H9 (cell line): ENCODE measurements around the gene ARNT2. TPM values are rescaled to one million over a fixed set of nuclear protein-coding genes. Genes with fewer than 3 reads are reported as not detected.

Experiments
- DNase-seq: peaks from one replicate; pipeline ENCODE4 v3.0.0-alpha.2; 2017
- H2AFZ ChIP-seq: one replicate; pipeline ENCODE4 v1.6.1; 2013; ENCODE audit warnings: mild to moderate bottlenecking, low read length, control low read depth, moderate library complexity
- H2AK5ac ChIP-seq: 2 replicates; pipeline ENCODE4 v1.6.1; 2013; ENCODE audit warnings: low read length, control low read depth, mixed read lengths; ENCODE audit not compliant: insufficient read length
- H2BK120ac ChIP-seq: one replicate; pipeline ENCODE4 v1.6.1; 2013; ENCODE audit warnings: low read depth, mild to moderate bottlenecking, low read length, control low read depth, inconsistent platforms; ENCODE audit not compliant: poor library complexity, severe bottlenecking
- H2BK12ac ChIP-seq: 2 replicates; pipeline ENCODE4 v1.6.1; 2013; ENCODE audit warnings: low read length, control low read depth, mixed read lengths, low read depth; ENCODE audit not compliant: insufficient read length
- H2BK15ac ChIP-seq: 2 replicates; pipeline ENCODE4 v1.6.1; 2013; ENCODE audit warnings: low read depth, low read length, control low read depth
- H2BK20ac ChIP-seq: one replicate; pipeline ENCODE4 v1.6.1; 2013; ENCODE audit warnings: low read depth, mild to moderate bottlenecking, low read length, control low read depth, inconsistent platforms; ENCODE audit not compliant: poor library complexity, severe bottlenecking
- H2BK5ac ChIP-seq: 2 replicates; pipeline ENCODE4 v1.6.1; 2013; ENCODE audit warnings: low read length, control low read depth, mixed read lengths; ENCODE audit not compliant: insufficient read length
- H3K14ac ChIP-seq: 2 replicates; pipeline ENCODE4 v1.6.1; 2013; ENCODE audit warnings: low read length, control low read depth; ENCODE audit not compliant: insufficient read depth
- H3K18ac ChIP-seq: 2 replicates; pipeline ENCODE4 v1.6.1; 2013; ENCODE audit warnings: low read depth, mild to moderate bottlenecking, mixed read lengths, low read length, control low read depth; ENCODE audit not compliant: insufficient read length
- H3K23ac ChIP-seq: 2 replicates; pipeline ENCODE4 v1.6.1; 2013; ENCODE audit warnings: low read length, control low read depth, mixed read lengths, low read depth; ENCODE audit not compliant: insufficient read length
- H3K23me2 ChIP-seq: 2 replicates; pipeline ENCODE4 v1.6.1; 2013; ENCODE audit warnings: low read depth, mild to moderate bottlenecking, mixed read lengths, low read length, control low read depth; ENCODE audit not compliant: insufficient read length, poor library complexity, severe bottlenecking
- H3K27ac ChIP-seq: 2 replicates; pipeline ENCODE4 v1.5.1; 2013; ENCODE audit warnings: low read length, control low read depth, mixed read lengths, low read depth; ENCODE audit not compliant: insufficient read length
- H3K27me3 ChIP-seq: 2 replicates; pipeline ENCODE4 v1.6.1; 2013; ENCODE audit warnings: low read length, control low read depth, inconsistent platforms; ENCODE audit not compliant: insufficient read depth
- H3K4ac ChIP-seq: 2 replicates; pipeline ENCODE4 v1.6.1; 2013; ENCODE audit warnings: low read depth, mild to moderate bottlenecking, control low read depth, inconsistent platforms, low read length, moderate library complexity
- H3K4me1 ChIP-seq: 2 replicates; pipeline ENCODE4 v1.6.1; 2013; ENCODE audit warnings: low read length, control low read depth, inconsistent platforms; ENCODE audit not compliant: insufficient read depth
- H3K4me2 ChIP-seq: 2 replicates; pipeline ENCODE4 v1.6.1; 2013; ENCODE audit warnings: low read length, control low read depth, mixed read lengths; ENCODE audit not compliant: insufficient read length, insufficient read depth
- H3K56ac ChIP-seq: 2 replicates; pipeline ENCODE4 v1.6.1; 2013; ENCODE audit warnings: low read depth, mild to moderate bottlenecking, mixed read lengths, low read length, control low read depth; ENCODE audit not compliant: insufficient read length
- H3K79me1 ChIP-seq: 2 replicates; pipeline ENCODE4 v1.6.1; 2013; ENCODE audit warnings: low read depth, mild to moderate bottlenecking, moderate library complexity, low read length, control low read depth, inconsistent platforms; ENCODE audit not compliant: insufficient read depth, poor library complexity, severe bottlenecking
- H3K79me2 ChIP-seq: 2 replicates; pipeline ENCODE4 v1.6.1; 2013; ENCODE audit warnings: low read length, control low read depth, inconsistent platforms; ENCODE audit not compliant: insufficient read depth
- H3K9ac ChIP-seq: 2 replicates; pipeline ENCODE4 v1.6.1; 2013; ENCODE audit warnings: low read length, control low read depth, mixed read lengths; ENCODE audit not compliant: insufficient read length; ENCODE audit errors: extremely low read depth
- H3K9me3 ChIP-seq: one replicate; pipeline ENCODE4 v1.6.1; 2013; ENCODE audit warnings: low read depth, low read length, inconsistent platforms; ENCODE audit not compliant: control insufficient read depth
- H3T11ph ChIP-seq: one replicate; pipeline ENCODE4 v1.6.1; 2013; ENCODE audit warnings: mild to moderate bottlenecking, low read length, control low read depth, inconsistent platforms
- H4K20me1 ChIP-seq: one replicate; pipeline ENCODE4 v1.6.1; 2013; ENCODE audit not compliant: control insufficient read depth, insufficient read length, insufficient read depth
- H4K5ac ChIP-seq: 2 replicates; pipeline ENCODE4 v1.6.1; 2013; ENCODE audit warnings: low read depth, mild to moderate bottlenecking, mixed read lengths, low read length, control low read depth; ENCODE audit not compliant: insufficient read length
- H4K8ac ChIP-seq: replicated peaks from 2 replicates; pipeline ENCODE4 v1.6.1; 2013; ENCODE audit warnings: low read length, control low read depth, mixed read lengths, low read depth; ENCODE audit not compliant: insufficient read length
- H4K91ac ChIP-seq: 2 replicates; pipeline ENCODE4 v1.6.1; 2013; ENCODE audit warnings: low read depth, mild to moderate bottlenecking, moderate library complexity, mixed read lengths, low read length, control low read depth; ENCODE audit not compliant: insufficient read length
- H3K27ac Mint-ChIP-seq, 3 experiments: 2 replicates in 2 of 3; 3 replicates in 1 of 3; pipeline ENCODE4 v1.8.0; 2020 to 2021; ENCODE audit warnings: mixed read lengths in 3 of 3, mild to moderate bottlenecking in 1 of 3, moderate library complexity in 1 of 3
- H3K27me3 Mint-ChIP-seq: 2 replicates; pipeline ENCODE4 v1.8.0; 2021; ENCODE audit warnings: low read depth, mild to moderate bottlenecking, moderate library complexity, mixed read lengths
- H3K36me3 Mint-ChIP-seq, 3 experiments: 2 replicates in 2 of 3; 3 replicates in 1 of 3; pipeline ENCODE4 v1.8.0; 2020 to 2021; ENCODE audit warnings: low read depth in 3 of 3, mixed read lengths in 3 of 3; ENCODE audit not compliant: insufficient read depth in 1 of 3
- H3K4me1 Mint-ChIP-seq, 2 experiments: 2 replicates each; pipeline ENCODE4 v1.8.0; 2020; ENCODE audit warnings: mixed read lengths in 2 of 2
- H3K4me3 Mint-ChIP-seq, 2 experiments: 2 replicates in 1 of 2; 3 replicates in 1 of 2; pipeline ENCODE4 v1.8.0; 2020 to 2021; ENCODE audit warnings: mild to moderate bottlenecking in 2 of 2, mixed read lengths in 2 of 2, moderate library complexity in 1 of 2
- H3K9me3 Mint-ChIP-seq, 2 experiments: 2 replicates in 1 of 2; 3 replicates in 1 of 2; pipeline ENCODE4 v1.8.0; 2020; ENCODE audit warnings: mild to moderate bottlenecking in 2 of 2, mixed read lengths in 2 of 2, moderate library complexity in 1 of 2
- CTCF ChIP-seq: fragments of 200-600 bp; sonication (generic); conservative IDR thresholded peaks from 3 replicates; pipeline ENCODE4 v1.8.0; 2021; ENCODE audit warnings: antibody characterized with exemption, mild to moderate bottlenecking
- WGBS: extraction: QIAGEN DNeasy Blood & Tissue Kit; methylation state at CpG from one replicate; pipeline ENCODE4 v1.1.7; 2013; ENCODE audit warnings: missing lambda C conversion rate, low lambda C conversion rate, mixed read lengths; ENCODE audit not compliant: insufficient read length; ENCODE audit errors: extremely low coverage; 5-methylcytosine and 5-hydroxymethylcytosine counted together
- total RNA-seq: library from RNA; stranded (reverse); gene quantifications from 2 replicates; pipeline ENCODE4 v1.2.1, GENCODE V29; 2021

ARNT2 gene
- total RNA-seq, 1 experiment from 2014 or later, result 10.5 TPM

- H3K36me3 Mint-ChIP-seq, result peaks cover 0 to 3% (median 0%) of the 10 kb centered on the region in 3 experiments; a peak in 3 of 7 replicates
- no peak overlapping the region for H3K56ac ChIP-seq
These were observed 187.3 kb downstream of the ARNT2 start for GRCh38 chr15:80591471-80591870.

More at GRCh38 chr15:80591471-80591870, 187.3 kb downstream of the ARNT2 start:
- no peaks in the 10 kb centered on the region for H3K9me3 ChIP-seq
- no peak overlapping the region for H2BK5ac ChIP-seq
- H3K4ac ChIP-seq, result no peak overlapping the region
- no peak overlapping the region for H3K18ac ChIP-seq
- H3K27ac ChIP-seq, result no peak overlapping the region
- no peak overlapping the region for H3K4me3 Mint-ChIP-seq
- no peak overlapping the region for H4K5ac ChIP-seq
- DNase-seq, result no peak
- H3K4me2 ChIP-seq, result no peak overlapping the region
- no CpG with 5 or more reads among the region's 23 CpGs for WGBS
- H2BK15ac ChIP-seq, result no peak overlapping the region
- H4K8ac ChIP-seq, result no peak overlapping the region
- no peaks in the 10 kb centered on the region; the same call in 1 of the 2 replicates for H3K27me3 Mint-ChIP-seq
- H2BK120ac ChIP-seq, result no peak overlapping the region
- no peaks in the 10 kb centered on the region for H3K79me1 ChIP-seq
- H3K27me3 ChIP-seq, result no peaks in the 10 kb centered on the region
- H4K91ac ChIP-seq, result no peak overlapping the region
- H4K20me1 ChIP-seq, result no peaks in the 10 kb centered on the region
- H3K23ac ChIP-seq, result no peak overlapping the region
- H3K79me2 ChIP-seq, result no peaks in the 10 kb centered on the region
- H3K4me1 ChIP-seq, result no peaks in the 10 kb centered on the region; the same call in 1 of the 2 replicates
- H3K4me1 Mint-ChIP-seq, result peaks cover 22 to 25% of the 10 kb centered on the region in 2 experiments
- H2BK12ac ChIP-seq, result no peak overlapping the region
- no peak for TF ChIP-seq CTCF
- no peak overlapping the region for H2AFZ ChIP-seq
- no peak overlapping the region for H3K27ac Mint-ChIP-seq
- no peak overlapping the region for H3K9ac ChIP-seq
- no peak overlapping the region for H3T11ph ChIP-seq
- H2BK20ac ChIP-seq, result no peak overlapping the region
- no peaks in the 10 kb centered on the region for H3K9me3 Mint-ChIP-seq
- H2AK5ac ChIP-seq, result no peak overlapping the region
- H3K14ac ChIP-seq, result no peak overlapping the region
- no peaks in the 10 kb centered on the region for H3K23me2 ChIP-seq
